ENCODE results near the gene PPP2R5E.

DNA sequence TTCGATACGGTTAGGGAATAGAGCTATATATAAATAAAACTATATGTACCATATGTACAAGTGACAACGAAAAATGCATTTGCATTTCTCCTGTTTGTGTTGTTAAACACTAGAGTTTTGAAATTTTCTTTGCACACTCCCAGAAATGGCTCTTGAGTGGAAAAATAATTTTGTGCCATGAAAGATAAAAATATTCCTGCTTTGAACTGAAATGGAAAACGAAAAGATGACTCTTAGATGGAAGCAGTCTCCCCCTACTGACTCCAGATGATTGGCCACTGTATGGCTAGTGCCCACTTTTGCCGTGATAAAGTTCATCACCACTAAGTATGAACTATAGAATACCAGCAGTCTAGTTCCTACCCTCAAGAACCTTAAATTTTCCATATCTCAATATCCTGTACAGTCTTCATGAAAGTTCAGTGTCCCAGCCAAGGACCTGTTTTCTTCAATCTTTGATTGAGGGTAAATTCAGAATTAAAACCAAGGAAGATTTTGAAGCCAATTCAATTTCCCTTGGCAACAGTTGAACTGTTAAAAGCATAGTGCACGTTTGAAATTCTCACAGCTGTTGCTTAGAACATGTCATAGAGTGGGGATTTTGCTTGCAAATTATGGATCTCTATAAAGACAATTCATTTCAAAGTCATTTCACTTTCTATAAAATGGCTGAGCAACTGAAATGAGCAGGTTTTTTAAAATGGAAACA lies 1.6 kb upstream of the PPP2R5E start:
- TF ChIP-seq, protein P1, sequence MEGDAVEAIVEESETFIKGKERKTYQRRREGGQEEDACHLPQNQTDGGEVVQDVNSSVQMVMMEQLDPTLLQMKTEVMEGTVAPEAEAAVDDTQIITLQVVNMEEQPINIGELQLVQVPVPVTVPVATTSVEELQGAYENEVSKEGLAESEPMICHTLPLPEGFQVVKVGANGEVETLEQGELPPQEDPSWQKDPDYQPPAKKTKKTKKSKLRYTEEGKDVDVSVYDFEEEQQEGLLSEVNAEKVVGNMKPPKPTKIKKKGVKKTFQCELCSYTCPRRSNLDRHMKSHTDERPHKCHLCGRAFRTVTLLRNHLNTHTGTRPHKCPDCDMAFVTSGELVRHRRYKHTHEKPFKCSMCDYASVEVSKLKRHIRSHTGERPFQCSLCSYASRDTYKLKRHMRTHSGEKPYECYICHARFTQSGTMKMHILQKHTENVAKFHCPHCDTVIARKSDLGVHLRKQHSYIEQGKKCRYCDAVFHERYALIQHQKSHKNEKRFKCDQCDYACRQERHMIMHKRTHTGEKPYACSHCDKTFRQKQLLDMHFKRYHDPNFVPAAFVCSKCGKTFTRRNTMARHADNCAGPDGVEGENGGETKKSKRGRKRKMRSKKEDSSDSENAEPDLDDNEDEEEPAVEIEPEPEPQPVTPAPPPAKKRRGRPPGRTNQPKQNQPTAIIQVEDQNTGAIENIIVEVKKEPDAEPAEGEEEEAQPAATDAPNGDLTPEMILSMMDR (IDR thresholded peaks at IDR 0.05), result no peak
- TF ChIP-seq EP300 (IDR thresholded peaks at IDR 0.05) (no peak), POLR2AphosphoS5 (IDR thresholded peaks at IDR 0.05) (no peak)

Data from suprapubic skin (tissue), 4 donors.